Occipital lobe (tissue), 2 donors: ENCODE measurements around the gene LAMTOR1. TPM values are rescaled to one million over a fixed set of nuclear protein-coding genes. Genes with fewer than 3 reads are reported as not detected.

ENCODE experiments used
- DNase-seq: peaks from one replicate; lab custom pipeline; 2025; lab: John Stamatoyannopoulos, UW
- total RNA-seq: library from RNA; depleted of rRNA; stranded (reverse); fragments of >200 nt; gene quantifications from one replicate; pipeline ENCODE4 v1.2.3, GENCODE V29; 2014

The LAMTOR1 gene
- total RNA-seq, 1 donor from 2014 or later: 41.0 TPM

DNA sequence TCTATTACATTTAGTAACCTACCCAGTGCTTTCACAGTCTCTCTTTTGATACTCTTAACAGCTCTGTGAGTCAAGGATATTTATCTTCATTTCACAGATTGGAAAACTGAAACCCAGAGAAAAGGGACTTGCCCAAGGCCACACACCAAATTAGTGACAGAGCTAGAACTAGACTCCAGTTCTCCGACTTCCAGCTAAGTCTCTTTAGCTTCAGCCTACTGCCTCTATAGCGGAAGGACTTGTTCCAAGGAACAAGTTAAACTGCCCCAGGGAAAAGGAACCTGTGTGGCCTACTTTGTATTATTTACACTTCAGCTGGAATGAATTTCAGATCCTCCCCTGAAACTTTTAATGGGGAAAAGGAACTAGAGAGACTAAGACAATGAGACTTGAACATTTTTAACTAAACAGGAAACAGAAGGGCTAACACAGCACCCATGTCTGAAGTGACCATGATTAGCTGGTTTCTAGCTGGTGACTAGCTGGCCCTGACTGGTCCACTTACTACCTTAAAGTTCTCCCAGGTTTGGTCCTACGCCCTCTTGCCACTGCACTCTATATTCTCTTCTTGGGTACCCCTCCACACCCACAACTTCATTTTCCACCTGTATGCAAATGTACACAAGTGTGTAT lies 21.2 kb downstream of the LAMTOR1 start:
- no peak for DNase-seq

DNA sequence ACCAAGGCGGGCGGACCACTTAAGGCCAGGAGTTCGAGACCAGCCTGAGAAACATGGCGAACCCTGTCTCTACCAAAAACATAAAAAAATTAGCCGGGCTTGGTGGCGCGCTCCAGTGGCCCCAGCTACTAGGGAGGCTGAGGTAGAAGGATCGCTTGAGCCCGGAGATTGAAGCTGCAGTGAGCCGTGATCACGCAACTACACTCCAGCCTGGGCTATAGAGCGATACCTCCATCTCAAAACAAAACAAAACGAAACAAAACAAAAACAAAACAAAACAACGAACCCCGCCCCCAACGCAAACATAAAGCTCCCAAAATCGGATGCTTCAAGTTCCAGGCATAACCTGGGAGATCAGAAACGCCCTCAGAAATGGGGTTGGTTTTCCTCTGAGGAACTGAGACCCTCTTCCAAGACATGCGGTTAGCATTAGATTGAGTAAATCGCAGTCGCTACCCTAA lies 21.9 kb downstream of the LAMTOR1 start:
- DNase-seq: no peak

DNA sequence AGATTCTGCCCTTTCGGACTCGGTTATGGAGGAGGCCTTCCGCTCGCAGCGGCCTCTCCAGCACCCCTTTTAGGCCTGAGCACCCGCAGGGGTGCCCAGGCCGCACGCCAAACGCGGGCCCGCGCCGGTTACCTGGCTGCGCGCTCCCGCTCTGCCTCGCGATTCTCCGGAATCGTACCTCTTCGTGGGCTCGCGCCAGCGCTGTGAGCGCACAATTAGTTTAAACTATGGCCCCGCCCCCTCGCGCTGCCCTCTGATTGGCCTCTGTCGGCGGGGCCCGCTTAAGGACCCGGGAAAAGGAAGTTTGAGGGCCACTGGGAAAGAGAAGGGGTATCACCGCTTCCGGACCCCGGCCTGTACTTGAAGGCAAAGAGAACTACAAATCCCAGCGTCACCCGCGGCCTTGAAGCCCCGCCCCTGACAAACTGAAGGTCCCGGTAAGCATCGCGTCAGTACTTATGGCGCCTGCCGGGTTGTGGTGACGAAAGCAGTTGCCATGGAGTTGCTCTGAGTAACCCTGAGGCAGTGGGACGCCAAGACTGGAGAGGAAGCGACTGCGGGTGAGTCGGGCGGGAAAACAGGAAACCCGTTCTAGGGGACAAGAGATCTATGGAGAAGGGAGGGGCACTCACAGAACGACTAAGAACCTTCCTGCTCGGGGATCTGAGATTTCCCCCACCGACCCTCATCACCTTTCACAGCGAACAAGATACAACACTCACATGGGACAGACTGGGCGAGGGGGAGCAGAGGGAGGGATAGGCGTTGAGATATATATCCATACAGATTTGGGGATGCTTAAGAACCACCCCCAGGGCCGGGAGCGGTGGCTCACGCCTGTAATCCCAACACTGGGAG lies 22.5 kb downstream of the LAMTOR1 start, which contains the start of the genes LRRC51 and NUMA1:
LRRC51 (plus strand) TSS at position 525 of the 858 bp plus-strand sequence. CDS start 8,234 bp downstream, outside the sequence.
NUMA1 (minus strand) TSS at position 217 of the 858 bp plus-strand sequence. CDS start 44,599 bp downstream, outside the sequence.
- peak; percentile 99 for DNase-seq

DNA sequence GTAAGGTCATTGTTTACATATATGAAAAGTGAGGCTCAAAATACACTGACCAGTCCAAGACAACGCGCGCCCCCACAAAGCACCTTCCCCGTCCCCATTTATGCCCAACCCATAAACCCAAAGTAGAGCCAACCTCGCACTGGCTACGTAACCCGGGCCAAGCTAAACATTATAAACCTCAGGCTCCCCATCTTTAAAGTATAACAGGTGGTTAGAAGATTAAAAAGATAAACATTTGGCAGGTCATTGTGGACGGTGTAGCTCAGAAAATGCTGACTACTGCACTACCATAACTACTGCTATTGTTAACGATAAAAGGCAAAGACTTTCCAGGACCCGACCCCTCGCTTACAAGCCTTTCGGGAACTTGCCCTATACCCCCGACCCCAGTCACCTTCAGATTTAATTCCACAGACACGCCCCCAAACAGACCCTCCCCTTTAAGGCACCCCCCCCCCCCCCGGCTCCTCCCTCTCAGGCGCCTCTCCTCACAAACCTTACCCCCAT lies 23.2 kb downstream of the LAMTOR1 start:
- DNase-seq: no peak

GRCh38 chr11:72078477-72078876 lies 24.6 kb downstream of the LAMTOR1 start:
- DNase-seq: no peak

GRCh38 chr11:72075756-72076155 lies 27.3 kb downstream of the LAMTOR1 start:
- DNase-seq: no peak

- no peak for DNase-seq
Observed at GRCh38 chr11:72075109-72075508, 28.0 kb downstream of the LAMTOR1 start.

DNA sequence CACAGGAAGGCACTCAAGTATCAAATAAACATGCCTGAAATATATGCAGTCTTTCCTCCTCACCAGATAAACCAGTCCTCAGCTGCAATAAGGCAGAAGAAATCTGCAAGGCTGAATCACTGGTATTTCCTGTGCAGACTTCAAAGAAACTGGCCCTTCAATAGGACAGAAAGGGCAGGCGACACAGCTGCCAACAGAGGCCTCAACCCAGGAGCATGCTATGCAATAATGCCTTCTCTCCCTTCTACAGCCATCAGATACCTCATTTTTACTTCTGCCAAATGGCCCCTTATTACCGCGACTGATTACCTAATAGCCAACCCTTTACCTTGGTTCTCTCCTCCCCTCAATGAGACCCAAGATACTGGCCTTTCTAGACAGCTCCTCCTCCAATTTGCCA lies 30.7 kb downstream of the LAMTOR1 start:
- no peak for DNase-seq

DNA sequence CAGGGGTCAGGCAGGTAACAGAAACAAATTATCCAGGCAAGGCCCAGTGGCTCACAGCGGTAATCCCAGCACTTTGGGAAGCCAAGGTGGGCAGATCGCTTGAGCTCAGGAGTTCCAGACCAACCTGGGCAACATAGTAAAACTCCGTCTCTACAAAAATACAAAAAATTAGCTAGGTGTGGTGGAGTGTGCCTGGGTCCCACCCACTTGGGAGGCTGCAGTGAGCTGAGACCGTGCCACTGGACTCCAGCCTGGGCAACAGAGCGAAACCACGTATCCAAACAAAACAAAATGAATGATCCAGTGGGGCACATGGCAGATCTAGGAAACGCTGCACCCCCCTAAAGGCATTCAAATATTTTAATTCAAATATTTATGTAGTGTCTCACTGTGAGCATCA lies 32.6 kb downstream of the LAMTOR1 start:
- no peak for DNase-seq

GRCh38 chr11:72069787-72070251 lies 33.3 kb downstream of the LAMTOR1 start:
- DNase-seq: peak; percentile 34

DNA sequence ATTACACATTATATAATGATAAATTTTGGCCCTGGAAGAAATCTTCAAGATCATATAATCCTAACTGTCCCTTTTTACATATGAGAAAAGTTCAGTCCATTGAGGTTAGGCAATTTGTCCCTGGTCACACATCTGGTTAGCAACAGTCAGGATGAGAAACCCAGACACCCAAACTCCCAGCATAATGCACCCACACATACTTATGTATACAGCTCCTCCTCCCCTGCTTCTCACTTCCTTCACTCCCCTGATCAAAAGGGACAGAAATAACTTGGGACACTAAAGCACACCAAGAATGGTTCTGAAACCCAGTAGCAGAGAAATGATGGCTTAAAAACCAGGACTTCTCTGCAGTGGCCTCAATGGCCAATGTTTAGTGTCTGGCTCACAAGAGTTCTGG lies 33.9 kb downstream of the LAMTOR1 start:
- no peak for DNase-seq

DNA sequence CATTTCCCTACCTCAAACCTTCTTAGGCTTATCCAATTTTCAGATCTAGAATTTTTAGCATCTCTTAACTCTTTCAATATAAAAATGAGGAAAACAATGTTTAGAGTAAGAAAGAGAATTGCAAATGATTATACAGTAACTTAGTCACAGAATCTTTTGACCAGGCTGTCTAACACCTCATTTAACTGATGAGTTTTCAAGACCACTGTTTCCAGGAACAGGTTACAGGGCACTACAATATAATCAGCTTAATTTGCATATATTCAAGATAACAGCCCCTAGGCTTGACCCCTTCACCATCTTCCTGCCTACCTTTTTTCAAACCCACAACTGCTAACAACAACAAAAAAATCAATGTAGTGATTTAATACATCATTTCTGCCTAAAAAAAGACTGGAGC lies 35.4 kb downstream of the LAMTOR1 start:
- no peak for DNase-seq

DNA sequence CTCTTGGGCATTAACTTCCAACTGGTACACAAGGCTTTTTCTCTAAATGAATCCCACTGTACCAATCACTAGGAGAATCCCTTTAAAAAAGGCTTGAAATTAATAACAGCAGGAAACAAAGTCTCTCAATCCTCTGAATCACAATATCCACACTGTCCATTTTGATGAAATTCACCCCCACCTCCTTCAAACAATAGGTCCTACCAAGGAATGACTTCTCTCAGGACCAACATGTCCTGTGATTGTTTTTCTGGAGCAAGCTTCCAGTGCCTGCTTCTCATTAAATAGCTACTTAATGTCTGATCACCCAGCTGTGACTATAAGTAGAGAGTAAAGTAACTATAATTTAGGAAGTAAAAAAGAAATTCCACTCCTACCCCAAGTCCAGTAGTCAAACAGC lies 35.8 kb downstream of the LAMTOR1 start:
- no peak for DNase-seq

GRCh38 chr11:72066855-72067254 lies 36.2 kb downstream of the LAMTOR1 start:
- no peak for DNase-seq

- no peak for DNase-seq
Observed at GRCh38 chr11:72061739-72062396, 41.2 kb downstream of the LAMTOR1 start.

GRCh38 chr11:72058416-72059034 lies 44.6 kb downstream of the LAMTOR1 start:
- DNase-seq: no peak

DNA sequence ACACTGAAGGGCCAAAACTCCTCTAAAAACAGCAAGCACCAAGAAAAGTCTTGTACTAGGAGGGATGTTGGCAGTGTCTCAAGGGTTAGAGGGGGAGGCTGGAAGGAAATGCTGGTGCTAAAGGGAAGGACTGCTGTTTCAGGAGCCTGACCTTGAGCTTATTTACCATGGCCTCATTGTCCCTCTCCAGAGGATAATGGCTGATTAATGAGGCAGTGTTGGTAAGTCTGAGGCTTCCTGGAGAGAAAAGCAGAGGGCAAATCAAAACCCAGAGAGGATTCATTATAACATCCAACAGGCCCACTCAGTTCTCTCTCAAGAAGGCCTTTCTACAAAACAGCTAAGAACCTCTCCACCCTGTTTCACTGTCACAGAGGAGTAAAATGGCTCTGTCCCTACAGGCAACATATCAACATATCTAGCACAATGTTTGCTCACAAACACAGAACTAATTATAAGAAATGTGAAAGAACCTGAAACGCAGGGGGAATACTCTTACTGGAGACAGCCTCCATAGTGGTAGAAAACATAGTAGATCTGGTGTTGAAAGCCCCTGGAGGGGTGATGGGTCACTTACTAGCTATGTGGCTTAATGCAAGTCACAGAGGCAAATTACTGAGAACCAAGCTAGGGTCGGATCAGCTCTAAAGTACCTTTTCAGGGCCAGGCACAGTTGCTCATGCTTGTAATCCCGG lies 54.2 kb downstream of the LAMTOR1 start:
- DNase-seq: no peak
